C4-2B (cell line): ENCODE data around the gene ZC2HC1C.

Experiments used
- H3K27ac ChIP-seq: fragments of 450-650 bp; 2 replicates; pipeline ENCODE4 v1.5.1; 2017
- CTCF ChIP-seq: fragments of 450-650 bp; conservative IDR thresholded peaks from 2 replicates; pipeline ENCODE4 v1.5.1; 2017; ENCODE audit warnings: mild to moderate bottlenecking
- ZFX ChIP-seq: fragments of 450-650 bp; IDR thresholded peaks from 2 replicates; pipeline ENCODE4 v1.6.1; 2017

The ZC2HC1C gene

GRCh38 chr14:75113932-75114539 lies 44.6 kb downstream of the ZC2HC1C start:
- no peak overlapping the region for H3K27ac ChIP-seq

GRCh38 chr14:75119056-75119455 lies 49.6 kb downstream of the ZC2HC1C start:
- no peak for TF ChIP-seq CTCF
- no peak for TF ChIP-seq ZFX
- no peak overlapping the region for H3K27ac ChIP-seq

More at GRCh38 chr14:75113932-75114539, 44.6 kb downstream of the ZC2HC1C start:
- no peak for TF ChIP-seq CTCF
- TF ChIP-seq ZFX: no peak

GRCh38 chr14:75120541-75121291 lies 51.3 kb downstream of the ZC2HC1C start:
- H3K27ac ChIP-seq: no peak overlapping the region
- no peak for TF ChIP-seq CTCF
- TF ChIP-seq ZFX: no peak

GRCh38 chr14:75121552-75121951 lies 52.1 kb downstream of the ZC2HC1C start:
- TF ChIP-seq CTCF: no peak
- TF ChIP-seq ZFX: no peak
- H3K27ac ChIP-seq: no peak overlapping the region

GRCh38 chr14:75123991-75124390 lies 54.5 kb downstream of the ZC2HC1C start:
- TF ChIP-seq CTCF: no peak
- TF ChIP-seq ZFX: no peak
- no peak overlapping the region for H3K27ac ChIP-seq

GRCh38 chr14:75125617-75126016 lies 56.2 kb downstream of the ZC2HC1C start:
- no peak overlapping the region for H3K27ac ChIP-seq
- no peak for TF ChIP-seq ZFX
- TF ChIP-seq CTCF: no peak

GRCh38 chr14:75126121-75126544 lies 56.7 kb downstream of the ZC2HC1C start:
- TF ChIP-seq CTCF: no peak
- TF ChIP-seq ZFX: no peak
- peak overlapping the region; percentile 95 for H3K27ac ChIP-seq
